ENCODE results near the gene RAB11B. TPM values are rescaled to one million over a fixed set of nuclear protein-coding genes. Genes with fewer than 3 reads are reported as not detected.
A peak's percentile ranks its signal among the peaks of the same experiment; 100 is the strongest.

Gene RAB11B
- total and polyA plus RNA-seq, 2 experiments from 2014 or later = 10.4 to 84.9 TPM

- Histone ChIP-seq H3K9ac (no peak overlapping the region), H3K27ac (no peak overlapping the region), H3K9me2 (ENCODE audit: insufficient read depth) (no peaks in the 10 kb centered on the region), H3K9me3 (ENCODE audit: low read depth) (no peaks in the 10 kb centered on the region), H3K4me3 (no peak overlapping the region), H3K36me3 (ENCODE audit: low read depth) (no peaks in the 10 kb centered on the region; the same call in 1 of the 2 replicates), H2AFZ (no peak overlapping the region), H3K4me2 (ENCODE audit: unreplicated experiment) (no peak overlapping the region), H3F3A (ENCODE audit: insufficient read depth) (peaks cover 10% of the 10 kb centered on the region; the same call in 1 of the 2 replicates), H3K79me2 (ENCODE audit: insufficient read depth) (peaks cover 34% of the 10 kb centered on the region), H3K4me1 (ENCODE audit: insufficient read depth) (peaks cover 25% of the 10 kb centered on the region), H3K27me3 (replicated peaks; ENCODE audit: insufficient read depth) (no peaks in the 10 kb centered on the region), H4K20me1 (ENCODE audit: insufficient read depth) (no peaks in the 10 kb centered on the region; the same call in 1 of the 2 replicates)
- in situ Hi-C loops (cut with MboI) = no loop called here
- WGBS, 2 experiments (ENCODE audit: low coverage in 1 of 2, low lambda C conversion rate in 2 of 2, missing lambda C conversion rate in 2 of 2) = 51% methylated on average over 2 of the region's 2 CpGs
- DNase-seq = no peak
- TF ChIP-seq EZH2phosphoT487 (IDR thresholded peaks at IDR 0.05; ENCODE audit: insufficient read depth, low read depth) (no peak), EZH2 (IDR thresholded peaks at IDR 0.05; ENCODE audit: insufficient read depth, poor library complexity, severe bottlenecking) (no peak)
Observed at GRCh38 chr19:8388612-8388958, 1.6 kb upstream of the RAB11B start.

- Histone ChIP-seq H3K79me2 (ENCODE audit: insufficient read depth) (peaks cover 53% of the 10 kb centered on the region), H3K27ac (peak overlapping the region; percentile 94), H3K4me3 (peak overlapping the region; percentile 91), H3K9ac (peak overlapping the region; percentile 98), H4K20me1 (ENCODE audit: insufficient read depth) (no peaks in the 10 kb centered on the region; the same call in 1 of the 2 replicates), H3K4me2 (ENCODE audit: unreplicated experiment) (peak overlapping the region; percentile 74), H3K9me2 (ENCODE audit: insufficient read depth) (no peaks in the 10 kb centered on the region), H3K27me3 (replicated peaks; ENCODE audit: insufficient read depth) (no peaks in the 10 kb centered on the region), H3K9me3 (ENCODE audit: low read depth) (no peaks in the 10 kb centered on the region), H3K36me3 (ENCODE audit: low read depth) (no peaks in the 10 kb centered on the region), H2AFZ (peak overlapping the region; percentile 66), H3K4me1 (ENCODE audit: insufficient read depth) (peaks cover 37% of the 10 kb centered on the region), H3F3A (ENCODE audit: insufficient read depth) (peaks cover 20% of the 10 kb centered on the region)
- WGBS, 2 experiments (ENCODE audit: low coverage in 1 of 2, low lambda C conversion rate in 2 of 2, missing lambda C conversion rate in 2 of 2) = 0 to 1% methylated on average over 1 to 28 of the region's 28 CpGs
- DNase-seq = peak; percentile 94
- TF ChIP-seq EZH2phosphoT487 (IDR thresholded peaks at IDR 0.05; ENCODE audit: insufficient read depth, low read depth) (no peak), EZH2 (IDR thresholded peaks at IDR 0.05; ENCODE audit: insufficient read depth, poor library complexity, severe bottlenecking) (no peak)
- in situ Hi-C loops (cut with MboI) = no loop called here
Observed at GRCh38 chr19:8390617-8390981, 439 bp downstream of the RAB11B start.

GRCh38 chr19:8391198-8392016 is 1.2 kb downstream of the RAB11B start:
- no peak for DNase-seq
- H3K4me1 ChIP-seq (ENCODE audit: insufficient read depth) = peaks cover 37% of the 10 kb centered on the region
- no peaks in the 10 kb centered on the region for H3K9me3 ChIP-seq (ENCODE audit: low read depth)
- H3K79me2 ChIP-seq (ENCODE audit: insufficient read depth) = peaks cover 61% of the 10 kb centered on the region
- peak overlapping the region; percentile 26 for H3K4me2 ChIP-seq (ENCODE audit: unreplicated experiment)
- TF ChIP-seq EZH2phosphoT487 (IDR thresholded peaks at IDR 0.05; ENCODE audit: insufficient read depth, low read depth) (no peak), EZH2 (IDR thresholded peaks at IDR 0.05; ENCODE audit: insufficient read depth, poor library complexity, severe bottlenecking) (no peak)
- H3F3A ChIP-seq (ENCODE audit: insufficient read depth) = peaks cover 20% of the 10 kb centered on the region
- no peaks in the 10 kb centered on the region for H3K9me2 ChIP-seq (ENCODE audit: insufficient read depth)
- in situ Hi-C loops (cut with MboI) = no loop called here
- H2AFZ ChIP-seq = no peak overlapping the region
- 68 to 70% methylated on average over 20 to 23 of the region's 23 CpGs for WGBS, 2 experiments (ENCODE audit: low coverage in 1 of 2, low lambda C conversion rate in 2 of 2, missing lambda C conversion rate in 2 of 2)
- no peaks in the 10 kb centered on the region; the same call in 1 of the 2 replicates for H4K20me1 ChIP-seq (ENCODE audit: insufficient read depth)
- H3K9ac ChIP-seq = no peak overlapping the region
- no peaks in the 10 kb centered on the region for H3K27me3 ChIP-seq (replicated peaks; ENCODE audit: insufficient read depth)
- H3K27ac ChIP-seq = peak overlapping the region; percentile 27; the same call in 1 of the 2 replicates
- peak overlapping the region; percentile 91 for H3K4me3 ChIP-seq
- H3K36me3 ChIP-seq (ENCODE audit: low read depth) = no peaks in the 10 kb centered on the region

GRCh38 chr19:8392017-8392591 is 1.9 kb downstream of the RAB11B start:
- TF ChIP-seq EZH2phosphoT487 (IDR thresholded peaks at IDR 0.05; ENCODE audit: insufficient read depth, low read depth) = no peak
- TF ChIP-seq EZH2 (IDR thresholded peaks at IDR 0.05; ENCODE audit: insufficient read depth, poor library complexity, severe bottlenecking) = no peak
- H3F3A ChIP-seq (ENCODE audit: insufficient read depth) = peaks cover 20% of the 10 kb centered on the region
- peak overlapping the region; percentile 26 for H3K4me2 ChIP-seq (ENCODE audit: unreplicated experiment)
- peaks cover 68% of the 10 kb centered on the region for H3K79me2 ChIP-seq (ENCODE audit: insufficient read depth)
- H2AFZ ChIP-seq = no peak overlapping the region
- WGBS, 2 experiments (ENCODE audit: low coverage in 1 of 2, low lambda C conversion rate in 2 of 2, missing lambda C conversion rate in 2 of 2) = 29% methylated on average over 11 of the region's 11 CpGs
- in situ Hi-C loops (cut with MboI) = no loop called here
- DNase-seq = peak; percentile 52
- H3K27ac ChIP-seq = peak overlapping the region; percentile 27
- H3K9me2 ChIP-seq (ENCODE audit: insufficient read depth) = no peaks in the 10 kb centered on the region
- no peaks in the 10 kb centered on the region for H3K9me3 ChIP-seq (ENCODE audit: low read depth)
- no peak overlapping the region for H3K4me3 ChIP-seq
- no peaks in the 10 kb centered on the region; the same call in 1 of the 2 replicates for H4K20me1 ChIP-seq (ENCODE audit: insufficient read depth)
- no peaks in the 10 kb centered on the region for H3K27me3 ChIP-seq (replicated peaks; ENCODE audit: insufficient read depth)
- no peak overlapping the region for H3K9ac ChIP-seq
- H3K4me1 ChIP-seq (ENCODE audit: insufficient read depth) = peaks cover 40% of the 10 kb centered on the region
- no peaks in the 10 kb centered on the region for H3K36me3 ChIP-seq (ENCODE audit: low read depth)

Measured in GM23248 (cell line).